ENCODE measurements around the gene IL9. TPM values are rescaled to one million over a fixed set of nuclear protein-coding genes. Genes with fewer than 3 reads are reported as not detected.

The IL9 gene
- total RNA-seq, 1 donor from 2014 or later = not detected

GRCh38 chr5:135901633-135902032 is 6.0 kb upstream of the IL9 start:
- Mint-ChIP-seq H3K27me3 (ENCODE audit: low read depth) (peaks cover 60% of the 10 kb centered on the region), H3K27ac (no peak overlapping the region), H3K4me1 (peaks cover 12% of the 10 kb centered on the region), H3K9me3 (no peaks in the 10 kb centered on the region), H3K36me3 (no peaks in the 10 kb centered on the region), H3K4me3 (no peak overlapping the region)
- no peak for TF ChIP-seq CTCF (IDR thresholded peaks at IDR 0.05; ENCODE audit: unreplicated experiment)
- DNase-seq (ENCODE audit: low spot score in 2 of 2, unreplicated experiment in 2 of 2) = no peak

- Mint-ChIP-seq H3K9me3 (no peaks in the 10 kb centered on the region), H3K36me3 (no peaks in the 10 kb centered on the region), H3K27me3 (ENCODE audit: low read depth) (peaks cover 61% of the 10 kb centered on the region), H3K4me1 (peaks cover 18% of the 10 kb centered on the region), H3K27ac (no peak overlapping the region), H3K4me3 (no peak overlapping the region)
- no peak for DNase-seq (ENCODE audit: low spot score in 2 of 2, unreplicated experiment in 2 of 2)
- TF ChIP-seq CTCF (IDR thresholded peaks at IDR 0.05; ENCODE audit: unreplicated experiment) = no peak
These were observed 4.6 kb upstream of the IL9 start for GRCh38 chr5:135900276-135900675.

GRCh38 chr5:135898651-135899050 is 3.0 kb upstream of the IL9 start:
- TF ChIP-seq CTCF (IDR thresholded peaks at IDR 0.05; ENCODE audit: unreplicated experiment) = no peak
- Mint-ChIP-seq H3K9me3 (no peaks in the 10 kb centered on the region), H3K27me3 (ENCODE audit: low read depth) (peaks cover 51% of the 10 kb centered on the region), H3K4me1 (peaks cover 26% of the 10 kb centered on the region), H3K27ac (no peak overlapping the region), H3K4me3 (no peak overlapping the region), H3K36me3 (no peaks in the 10 kb centered on the region)
- DNase-seq (ENCODE audit: low spot score in 2 of 2, unreplicated experiment in 2 of 2) = no peak

GRCh38 chr5:135894789-135895188 is 852 bp downstream of the IL9 start:
- DNase-seq (ENCODE audit: low spot score in 2 of 2, unreplicated experiment in 2 of 2) = no peak
- TF ChIP-seq CTCF (IDR thresholded peaks at IDR 0.05; ENCODE audit: unreplicated experiment) = no peak
- Mint-ChIP-seq H3K4me1 (peaks cover 31% of the 10 kb centered on the region), H3K9me3 (no peaks in the 10 kb centered on the region), H3K4me3 (no peak overlapping the region), H3K27ac (no peak overlapping the region), H3K36me3 (no peaks in the 10 kb centered on the region), H3K27me3 (ENCODE audit: low read depth) (peaks cover 40% of the 10 kb centered on the region)

- Mint-ChIP-seq H3K4me1 (peaks cover 31% of the 10 kb centered on the region), H3K9me3 (no peaks in the 10 kb centered on the region), H3K36me3 (no peaks in the 10 kb centered on the region), H3K4me3 (no peak overlapping the region), H3K27ac (no peak overlapping the region), H3K27me3 (ENCODE audit: low read depth) (peaks cover 40% of the 10 kb centered on the region)
- no peak for TF ChIP-seq CTCF (IDR thresholded peaks at IDR 0.05; ENCODE audit: unreplicated experiment)
- no peak for DNase-seq (ENCODE audit: low spot score in 2 of 2, unreplicated experiment in 2 of 2)
These were observed 1.4 kb downstream of the IL9 start for GRCh38 chr5:135894276-135894675.

GRCh38 chr5:135891791-135892190 is 3.9 kb downstream of the IL9 start:
- H3K36me3 Mint-ChIP-seq = no peaks in the 10 kb centered on the region
- no peak for TF ChIP-seq CTCF (IDR thresholded peaks at IDR 0.05; ENCODE audit: unreplicated experiment)
- peaks cover 37% of the 10 kb centered on the region for H3K4me1 Mint-ChIP-seq
- H3K4me3 Mint-ChIP-seq = no peak overlapping the region
- H3K27me3 Mint-ChIP-seq (ENCODE audit: low read depth) = peaks cover 37% of the 10 kb centered on the region
- H3K9me3 Mint-ChIP-seq = no peaks in the 10 kb centered on the region
- DNase-seq (ENCODE audit: low spot score in 2 of 2, unreplicated experiment in 2 of 2) = no peak
- peak overlapping the region; percentile 8 for H3K27ac Mint-ChIP-seq
